ENCODE measurements around the gene SGIP1. TPM values are rescaled to one million over a fixed set of nuclear protein-coding genes. Genes with fewer than 3 reads are reported as not detected.

Gene SGIP1
- total RNA-seq, 4 donors from 2014 or later: 3.9 to 14.7 (median 6.5) TPM

DNA sequence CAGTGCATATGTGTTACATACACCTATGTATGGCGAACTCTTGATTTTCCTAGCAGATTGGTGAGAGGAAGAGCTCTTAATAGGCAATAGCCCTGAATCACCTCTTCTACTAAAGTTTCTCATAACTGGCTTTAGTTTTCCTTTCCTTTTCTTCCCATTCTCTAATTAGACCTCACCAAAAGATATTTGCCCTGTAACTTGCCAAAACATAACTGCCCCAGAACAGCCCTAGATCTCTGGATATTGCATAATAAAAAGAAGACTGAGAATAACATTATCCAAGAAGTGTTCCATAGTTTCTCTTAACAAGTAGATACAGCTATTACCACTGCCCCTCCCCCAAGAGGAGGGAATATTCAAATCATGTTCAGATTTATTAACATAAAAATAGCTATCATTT lies 16.3 kb downstream of the SGIP1 start:
- no peak for DNase-seq (ENCODE audit: low spot score in 2 of 2)
- no peak overlapping the region for H3K4me3 ChIP-seq
- 96 to 100% methylated on average over 1 of the region's 1 CpG for WGBS, 2 donors
- TF ChIP-seq EP300 (IDR thresholded peaks at IDR 0.05) (no peak), POLR2A (IDR thresholded peaks at IDR 0.05) (no peak)
- TF ChIP-seq, protein P1, sequence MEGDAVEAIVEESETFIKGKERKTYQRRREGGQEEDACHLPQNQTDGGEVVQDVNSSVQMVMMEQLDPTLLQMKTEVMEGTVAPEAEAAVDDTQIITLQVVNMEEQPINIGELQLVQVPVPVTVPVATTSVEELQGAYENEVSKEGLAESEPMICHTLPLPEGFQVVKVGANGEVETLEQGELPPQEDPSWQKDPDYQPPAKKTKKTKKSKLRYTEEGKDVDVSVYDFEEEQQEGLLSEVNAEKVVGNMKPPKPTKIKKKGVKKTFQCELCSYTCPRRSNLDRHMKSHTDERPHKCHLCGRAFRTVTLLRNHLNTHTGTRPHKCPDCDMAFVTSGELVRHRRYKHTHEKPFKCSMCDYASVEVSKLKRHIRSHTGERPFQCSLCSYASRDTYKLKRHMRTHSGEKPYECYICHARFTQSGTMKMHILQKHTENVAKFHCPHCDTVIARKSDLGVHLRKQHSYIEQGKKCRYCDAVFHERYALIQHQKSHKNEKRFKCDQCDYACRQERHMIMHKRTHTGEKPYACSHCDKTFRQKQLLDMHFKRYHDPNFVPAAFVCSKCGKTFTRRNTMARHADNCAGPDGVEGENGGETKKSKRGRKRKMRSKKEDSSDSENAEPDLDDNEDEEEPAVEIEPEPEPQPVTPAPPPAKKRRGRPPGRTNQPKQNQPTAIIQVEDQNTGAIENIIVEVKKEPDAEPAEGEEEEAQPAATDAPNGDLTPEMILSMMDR (IDR thresholded peaks at IDR 0.05): no peak
- no peaks in the 10 kb centered on the region for H3K4me1 ChIP-seq
- H3K27me3 ChIP-seq: no peaks in the 10 kb centered on the region
- no peak overlapping the region for H3K27ac ChIP-seq
- H3K9me3 ChIP-seq: no peaks in the 10 kb centered on the region
- H3K36me3 ChIP-seq: no peaks in the 10 kb centered on the region

- TF ChIP-seq EP300 (IDR thresholded peaks at IDR 0.05) (no peak), POLR2A (IDR thresholded peaks at IDR 0.05) (no peak)
- TF ChIP-seq, protein P1 (IDR thresholded peaks at IDR 0.05): no peak
- H3K4me3 ChIP-seq: no peak overlapping the region
- no peak for DNase-seq (ENCODE audit: low spot score in 2 of 2)
- no peak overlapping the region for H3K27ac ChIP-seq
- no peaks in the 10 kb centered on the region for H3K9me3 ChIP-seq
- 94 to 95% methylated on average over 1 of the region's 1 CpG for WGBS, 2 donors
- no peaks in the 10 kb centered on the region for H3K4me1 ChIP-seq
- no peaks in the 10 kb centered on the region for H3K27me3 ChIP-seq
- H3K36me3 ChIP-seq: no peaks in the 10 kb centered on the region
These were observed 18.3 kb downstream of the SGIP1 start for GRCh38 chr1:66552287-66552686.

DNA sequence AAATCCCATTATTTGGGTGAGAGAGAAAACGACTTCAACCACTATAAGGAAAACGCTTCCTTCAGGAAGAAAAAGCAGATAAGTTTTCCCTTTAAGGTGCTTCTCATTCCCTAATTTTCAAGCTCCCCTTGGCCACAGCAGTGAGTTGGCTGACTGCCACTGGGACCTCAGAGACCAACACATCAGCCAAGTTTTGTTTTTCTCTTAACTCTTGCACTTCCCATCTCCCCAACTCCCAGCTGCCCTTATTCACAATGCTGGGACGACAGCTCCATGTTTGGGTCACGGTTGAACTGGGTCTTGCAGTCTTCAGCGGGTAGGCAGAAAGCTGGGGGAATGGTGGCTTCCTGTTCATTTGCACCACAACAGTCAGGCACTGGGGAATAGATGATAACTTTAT lies 18.9 kb downstream of the SGIP1 start:
- H3K27ac ChIP-seq: no peak overlapping the region
- H3K36me3 ChIP-seq: no peaks in the 10 kb centered on the region
- H3K4me3 ChIP-seq: no peak overlapping the region
- H3K4me1 ChIP-seq: no peaks in the 10 kb centered on the region
- no peaks in the 10 kb centered on the region for H3K27me3 ChIP-seq
- WGBS, 2 donors: 41 to 47% methylated on average over 5 of the region's 5 CpGs
- TF ChIP-seq, protein P1 (IDR thresholded peaks at IDR 0.05): no peak
- no peak for TF ChIP-seq POLR2A (IDR thresholded peaks at IDR 0.05)
- TF ChIP-seq EP300 (IDR thresholded peaks at IDR 0.05): no peak
- no peak for DNase-seq (ENCODE audit: low spot score in 2 of 2)
- no peaks in the 10 kb centered on the region for H3K9me3 ChIP-seq

GRCh38 chr1:66553846-66554245 lies 19.9 kb downstream of the SGIP1 start:
- no peaks in the 10 kb centered on the region for H3K4me1 ChIP-seq
- H3K36me3 ChIP-seq: no peaks in the 10 kb centered on the region
- TF ChIP-seq, protein P1 (IDR thresholded peaks at IDR 0.05): no peak
- TF ChIP-seq EP300 (IDR thresholded peaks at IDR 0.05): no peak
- no peak for TF ChIP-seq POLR2A (IDR thresholded peaks at IDR 0.05)
- WGBS, 2 donors: 80 to 94% methylated on average over 1 of the region's 1 CpG
- no peak overlapping the region for H3K4me3 ChIP-seq
- DNase-seq (ENCODE audit: low spot score in 2 of 2): no peak
- H3K27me3 ChIP-seq: no peaks in the 10 kb centered on the region
- H3K27ac ChIP-seq: no peak overlapping the region
- no peaks in the 10 kb centered on the region for H3K9me3 ChIP-seq

DNA sequence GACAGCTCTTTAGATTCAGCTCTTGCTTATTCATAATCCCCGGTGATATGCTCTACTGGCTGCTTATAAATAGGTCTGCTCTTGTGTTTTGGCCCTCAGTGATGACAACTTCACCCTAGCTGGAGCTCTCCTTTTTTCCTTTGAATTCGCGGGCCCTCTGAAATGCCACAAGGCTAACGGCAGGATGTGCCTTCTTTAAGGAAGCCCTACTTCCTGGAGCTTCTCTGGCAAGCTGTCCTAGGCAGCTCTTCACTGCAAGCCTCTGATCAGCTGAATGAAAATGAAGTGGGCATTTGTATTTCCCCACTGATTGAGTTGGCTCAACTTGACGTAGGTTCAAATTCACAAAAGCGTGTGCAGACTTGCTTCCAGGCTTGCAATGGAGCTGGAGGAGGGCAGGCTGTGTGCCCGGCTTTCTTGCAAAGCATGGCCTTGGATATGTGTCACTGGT lies 22.2 kb downstream of the SGIP1 start:
- Histone ChIP-seq H3K27me3 (no peaks in the 10 kb centered on the region), H3K4me1 (no peaks in the 10 kb centered on the region), H3K36me3 (no peaks in the 10 kb centered on the region), H3K9me3 (no peaks in the 10 kb centered on the region), H3K27ac (no peak overlapping the region), H3K4me3 (no peak overlapping the region)
- TF ChIP-seq POLR2A (IDR thresholded peaks at IDR 0.05) (no peak), EP300 (IDR thresholded peaks at IDR 0.05) (no peak)
- TF ChIP-seq, protein P1 (IDR thresholded peaks at IDR 0.05): no peak
- DNase-seq (ENCODE audit: low spot score in 2 of 2): no peak
- 72 to 76% methylated on average over 7 of the region's 7 CpGs for WGBS, 2 donors
